HG02938 (cell line): ENCODE measurements around the gene COA5.
A peak's percentile ranks its signal among the peaks of the same experiment; 100 is the strongest.

Experiments used
- ATAC-seq: cut with Tn5 transposase; IDR thresholded peaks from one replicate; pipeline ENCODE4 v1.9.1; 2021; ENCODE audit warnings: mild to moderate bottlenecking, moderate library complexity; ENCODE audit not compliant: unreplicated experiment

The COA5 gene

DNA sequence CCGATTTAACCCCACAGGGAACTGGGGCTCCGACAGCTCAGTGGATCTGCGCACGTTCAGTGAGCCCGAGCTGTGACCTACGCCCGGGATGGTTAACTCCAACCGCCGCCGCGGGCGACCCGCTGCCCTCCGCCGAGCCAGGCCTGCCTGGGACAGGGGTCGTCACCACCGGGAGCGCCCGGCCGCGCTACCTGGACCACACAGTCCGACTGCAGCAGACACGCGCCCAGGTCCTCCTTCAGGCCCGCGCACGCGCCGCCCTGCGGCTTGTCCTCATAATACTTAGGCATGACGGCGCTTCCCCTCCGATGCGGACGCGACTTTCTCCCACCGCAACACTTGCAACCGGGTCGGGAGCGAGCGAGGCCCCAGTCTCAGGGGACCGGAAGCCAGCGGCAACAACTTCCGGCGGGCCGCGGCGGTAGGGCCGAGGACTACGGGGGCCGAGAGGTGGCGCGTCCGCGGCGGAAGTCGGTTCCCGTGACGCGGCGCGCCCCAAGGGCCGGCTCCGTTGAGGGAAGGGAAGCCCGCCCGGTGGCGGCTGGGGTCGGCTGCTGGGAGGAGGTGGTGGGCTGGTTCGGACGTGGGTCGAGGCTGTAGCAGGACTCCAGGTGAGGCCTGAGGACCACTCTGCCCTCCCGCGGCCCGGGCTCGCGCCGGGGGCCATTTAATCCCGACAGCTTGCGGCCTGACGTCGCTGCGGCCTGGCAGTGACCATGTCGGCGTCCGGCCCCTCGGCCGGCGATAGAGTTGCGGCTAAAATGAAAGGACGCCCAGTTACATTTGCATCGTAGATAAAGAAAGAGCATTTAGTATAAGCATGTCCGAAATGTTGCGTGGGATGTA, at the start of gene COA5, which contains the start of gene UNC50:
Gene COA5 (minus strand): TSS at position 397 of the 846 bp plus-strand sequence. CDS start 107 bp downstream, at position 290.
Gene UNC50 (plus strand): TSS at position 474 of the 846 bp plus-strand sequence. CDS start 1,171 bp downstream, outside the sequence.
- peak; percentile 77 for ATAC-seq

GRCh38 chr2:98656800-98657199, 48.5 kb upstream of the COA5 start:
- no peak for ATAC-seq

DNA sequence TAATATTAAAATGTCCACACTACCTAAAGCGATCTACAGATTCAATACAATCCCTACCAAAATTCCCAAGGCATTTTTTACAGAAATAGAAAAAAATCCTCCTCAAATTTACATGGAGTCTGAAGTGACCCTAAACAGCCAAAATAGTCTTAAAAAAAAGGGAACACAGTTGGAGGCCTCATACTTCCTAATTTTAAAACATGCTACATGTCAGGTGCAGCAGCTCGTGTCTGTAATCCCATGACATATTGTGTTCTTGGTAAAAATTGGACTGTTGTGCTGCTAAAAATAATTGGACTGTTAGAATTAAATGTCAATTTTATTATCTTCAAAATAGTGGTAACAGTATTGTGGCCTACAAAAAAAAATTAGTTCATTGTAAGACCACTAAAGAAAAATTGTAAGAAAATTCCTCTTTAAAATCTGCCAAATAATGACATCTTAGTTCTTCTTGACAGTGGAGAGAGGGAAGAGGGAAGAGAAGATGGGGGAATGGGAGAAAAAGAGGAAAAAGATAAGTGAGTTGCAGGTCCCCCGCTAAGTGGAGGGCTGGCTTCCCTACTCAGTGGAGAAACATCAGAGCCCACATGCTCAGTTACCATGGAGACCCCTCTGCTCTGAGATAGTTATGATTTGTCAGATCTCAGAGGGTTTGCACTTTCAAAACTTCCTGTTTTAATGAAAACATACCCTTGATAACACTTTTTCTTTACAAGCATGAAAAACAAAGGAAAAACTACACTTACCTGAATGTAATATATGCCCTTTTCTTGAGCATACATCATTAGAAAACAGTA, 46.6 kb upstream of the COA5 start:
- ATAC-seq: no peak

DNA sequence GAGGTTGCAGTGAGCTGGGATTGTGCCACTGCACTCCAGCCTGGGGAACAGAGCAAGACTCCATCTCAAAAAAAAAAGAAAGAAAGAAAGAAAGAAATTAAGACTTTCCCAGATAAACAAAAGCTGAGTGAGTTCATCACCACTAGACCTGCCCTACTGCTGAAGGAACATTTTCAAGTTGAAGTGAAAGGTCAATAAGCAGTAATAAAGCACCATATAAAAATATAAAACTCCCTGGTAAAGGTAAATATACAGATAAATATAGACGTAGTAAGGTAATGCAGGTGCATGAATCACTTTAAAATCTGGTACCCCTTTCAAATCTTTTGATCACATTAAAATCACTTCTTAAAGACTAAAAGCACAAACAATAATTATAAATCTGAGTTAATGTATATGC, 42.7 kb upstream of the COA5 start:
- ATAC-seq: no peak

GRCh38 chr2:98649992-98650375, 41.7 kb upstream of the COA5 start:
- no peak for ATAC-seq

DNA sequence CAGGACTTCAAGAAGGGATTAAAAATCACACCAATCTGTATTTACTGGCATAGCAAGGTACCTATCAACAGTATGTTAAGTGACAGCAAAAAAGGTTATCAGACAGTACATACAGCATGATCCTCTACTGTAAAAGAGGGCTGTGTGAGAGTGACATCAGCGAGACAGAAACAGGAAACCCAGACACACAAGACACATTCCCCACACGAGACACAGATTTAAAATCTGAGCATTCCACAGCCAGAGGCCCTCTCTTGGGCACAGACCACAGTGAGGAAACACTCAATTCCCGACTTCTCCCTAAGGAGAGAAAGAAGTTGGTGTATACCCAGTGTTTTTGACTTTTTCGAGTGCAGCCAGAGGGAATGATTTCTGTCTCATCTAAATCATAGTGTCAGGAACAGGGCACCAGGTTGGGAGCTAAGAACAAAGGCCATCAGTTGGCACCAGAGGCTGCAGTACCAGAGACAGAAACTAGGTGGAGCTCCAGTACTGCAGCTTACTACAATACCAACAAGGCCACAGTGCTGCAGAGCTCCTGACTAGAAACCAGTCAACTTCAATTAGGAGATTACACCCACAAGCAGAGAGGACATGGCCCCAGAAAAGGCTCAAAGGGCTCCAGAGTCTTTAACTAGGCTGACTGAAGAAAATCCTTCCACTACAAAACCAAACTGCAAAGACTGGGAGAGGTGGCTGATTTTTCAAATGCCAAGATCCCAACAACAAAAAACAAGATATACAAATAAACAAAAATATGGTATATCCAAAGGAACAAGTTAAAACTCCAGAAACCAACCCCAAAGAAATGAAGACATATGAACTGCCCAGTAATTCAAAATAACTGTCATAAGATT, 41.1 kb upstream of the COA5 start:
- peak; percentile 70 for ATAC-seq

- ATAC-seq: no peak
These were observed 40.1 kb upstream of the COA5 start for GRCh38 chr2:98648451-98648850.

GRCh38 chr2:98647636-98648035, 39.3 kb upstream of the COA5 start:
- no peak for ATAC-seq

DNA sequence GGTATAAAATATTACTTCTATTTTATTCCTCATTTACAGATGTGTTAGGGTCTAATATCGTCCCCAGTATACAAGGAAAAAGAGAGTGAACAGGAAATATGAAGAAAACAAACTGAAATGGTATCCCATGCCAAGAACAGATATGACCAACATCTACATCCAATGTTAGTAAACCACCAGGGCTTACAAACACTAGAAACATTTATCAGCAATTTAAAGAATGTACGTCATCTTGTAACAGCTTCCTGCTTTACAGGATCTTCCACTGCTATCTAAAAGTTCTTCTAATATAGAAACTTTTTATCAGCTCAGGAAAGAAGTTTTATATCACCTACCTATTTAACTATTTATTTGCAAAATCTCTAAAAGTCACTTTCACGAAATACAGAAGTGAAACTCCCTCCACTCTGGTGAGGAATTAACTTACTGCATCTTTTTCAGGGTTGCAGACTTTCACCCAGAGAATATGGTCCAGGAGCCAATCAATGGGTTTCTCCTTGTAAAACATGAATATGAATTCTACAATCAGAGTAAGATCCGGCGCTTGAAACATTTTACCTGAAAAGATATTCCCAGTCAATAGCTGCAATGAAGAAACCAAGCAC, 35.3 kb upstream of the COA5 start:
- no peak for ATAC-seq

- no peak for ATAC-seq
These were observed 29.3 kb upstream of the COA5 start for GRCh38 chr2:98637401-98638147.

- no peak for ATAC-seq
These were observed 26.2 kb upstream of the COA5 start for GRCh38 chr2:98634406-98635092.

DNA sequence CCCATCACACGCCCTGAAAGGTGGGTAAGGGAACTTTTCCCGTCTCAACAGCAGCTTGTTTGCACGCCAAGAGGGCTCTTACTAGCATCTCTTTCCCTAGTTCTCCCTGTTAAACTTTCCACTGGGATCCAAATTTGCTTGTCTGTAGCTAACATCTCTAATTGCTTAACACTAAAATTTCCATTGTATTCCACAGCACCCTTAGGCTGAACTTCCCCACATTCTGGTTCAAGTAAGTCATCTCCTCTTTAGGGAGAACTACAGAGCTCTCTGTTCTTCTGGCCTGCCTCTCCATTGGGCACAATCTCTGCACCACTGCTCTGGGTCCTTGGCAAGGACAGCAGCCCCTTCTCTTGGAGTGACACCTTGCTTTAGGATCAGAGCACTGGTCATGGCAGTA, 24.0 kb upstream of the COA5 start:
- ATAC-seq: no peak

- no peak for ATAC-seq
These were observed 15.3 kb upstream of the COA5 start for GRCh38 chr2:98623657-98624056.

DNA sequence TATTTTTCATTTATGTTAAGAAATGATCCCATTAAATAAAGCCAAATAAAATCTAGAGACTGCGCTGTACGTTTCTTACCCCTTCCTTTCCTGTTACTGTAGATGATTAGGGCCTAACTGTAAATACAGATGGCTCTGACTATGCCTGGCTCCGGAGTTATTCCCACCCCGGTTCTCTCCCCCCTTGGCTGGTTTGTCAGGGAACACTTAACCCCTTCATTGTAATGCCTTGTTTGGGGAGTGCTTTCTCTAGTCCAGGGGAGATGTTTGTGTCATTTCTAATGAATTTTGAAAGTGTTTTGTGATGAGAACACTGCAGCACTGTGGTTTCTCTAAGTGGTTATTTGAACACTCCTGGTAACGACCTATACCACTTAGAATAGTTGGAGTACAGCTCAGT, 8.8 kb upstream of the COA5 start:
- no peak for ATAC-seq

DNA sequence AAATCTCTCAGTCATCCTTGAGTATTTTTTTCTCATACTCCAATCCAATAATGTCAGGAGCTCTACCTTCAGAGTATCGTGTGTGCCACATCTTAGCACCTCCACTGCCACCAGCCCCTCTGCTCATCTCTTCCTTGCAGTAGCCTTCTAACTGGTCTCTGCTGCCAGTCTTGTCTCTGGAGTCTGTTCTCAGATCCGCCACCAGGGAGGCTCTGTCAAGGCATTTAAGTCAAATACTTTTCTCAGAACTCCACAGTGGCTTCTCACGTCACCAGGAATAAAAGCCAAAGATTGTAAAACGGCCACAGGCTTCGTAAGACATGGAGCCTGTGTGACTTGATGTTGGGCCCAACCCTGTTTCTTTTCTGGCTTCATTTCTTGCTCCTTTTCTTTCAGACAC, 7.2 kb upstream of the COA5 start:
- ATAC-seq: no peak

DNA sequence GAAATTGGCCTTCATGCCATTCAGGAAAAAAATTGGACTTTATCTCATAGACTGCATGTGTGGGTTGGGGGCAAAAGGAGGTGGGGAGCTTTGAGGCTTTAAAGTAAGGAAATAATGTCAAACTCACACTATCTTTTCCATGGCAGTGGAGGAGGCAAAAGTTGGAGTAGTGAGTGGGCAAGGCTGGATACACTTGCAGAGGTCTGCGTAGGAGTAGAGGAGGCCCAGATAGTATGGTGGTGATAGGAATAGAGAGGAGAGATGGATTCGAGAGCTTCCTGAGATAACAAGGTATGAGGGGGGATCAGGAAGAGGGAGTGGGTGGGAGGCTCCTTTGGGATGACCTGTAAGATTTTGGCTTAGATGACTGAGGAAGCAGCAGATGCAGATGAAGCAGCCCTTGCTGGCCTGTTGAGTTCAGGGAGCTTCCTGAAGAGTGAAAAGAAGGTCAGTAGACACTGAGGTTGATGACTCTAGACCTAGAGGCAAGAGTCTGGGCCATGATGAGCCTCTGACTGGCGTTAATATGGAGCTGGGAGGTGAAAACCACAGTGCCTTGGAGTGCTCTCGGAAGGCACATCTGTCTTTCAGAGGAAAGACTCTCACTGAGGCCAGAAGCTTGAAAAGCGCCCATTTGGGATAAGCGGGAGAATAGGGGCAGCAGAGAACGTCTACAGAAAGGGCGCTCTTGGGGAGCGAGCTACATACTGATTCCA, 5.9 kb upstream of the COA5 start:
- no peak for ATAC-seq

DNA sequence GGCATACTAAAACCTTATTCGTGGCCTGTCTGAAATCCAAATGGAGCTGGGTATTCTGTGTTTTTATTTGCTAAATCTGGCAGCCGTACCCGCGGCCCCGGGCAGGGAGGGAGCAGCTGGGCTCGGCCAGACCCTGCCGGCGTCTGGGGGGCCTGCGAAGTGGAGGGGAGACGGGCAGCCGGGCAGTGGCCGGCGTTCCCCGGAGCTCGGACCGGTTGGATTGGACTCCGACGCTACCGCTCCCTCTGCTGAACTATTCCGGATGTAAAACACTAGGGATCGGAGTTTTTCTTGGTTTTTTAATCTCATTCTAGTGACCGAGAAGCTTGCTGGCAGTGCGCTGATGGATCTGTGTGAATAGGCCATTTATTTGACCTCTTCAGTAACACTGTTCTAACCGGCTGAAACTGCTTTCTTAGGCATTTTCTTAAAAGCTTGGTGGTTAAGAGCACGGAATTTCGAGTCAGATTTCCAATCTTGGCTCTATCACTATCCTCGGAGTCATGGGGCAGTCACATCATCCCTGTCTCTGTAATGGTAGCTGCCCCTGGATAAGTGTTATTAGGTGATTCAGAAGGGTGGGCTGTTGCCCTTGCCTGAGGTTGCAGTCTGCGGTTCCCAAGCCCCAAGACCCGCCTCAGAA, 771 bp upstream of the COA5 start:
- peak; percentile 4 for ATAC-seq

DNA sequence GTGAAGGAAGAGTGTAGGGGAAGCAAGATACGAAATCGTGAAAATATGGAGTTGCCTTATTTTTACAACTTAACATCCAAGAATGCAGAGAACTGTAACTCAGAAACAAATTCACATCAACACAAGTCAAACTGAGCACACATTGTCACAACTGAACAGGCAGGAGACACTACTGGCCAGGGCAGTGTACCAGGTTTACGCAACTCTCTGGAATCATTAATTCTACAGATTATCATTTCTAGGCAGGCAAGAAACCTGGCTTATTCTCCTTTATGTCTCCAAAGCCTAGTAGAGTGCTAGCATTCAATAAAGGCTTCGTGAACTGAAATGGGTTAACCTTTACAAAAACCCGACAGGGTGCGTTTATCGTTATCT, 584 bp downstream of the COA5 start:
- peak; percentile 7 for ATAC-seq
